Measurements from ENCODE around the gene RNH1.
"Not testable (repeated sequence)": the region's sequence is repeated elsewhere in the genome, so short reads cannot be mapped to it uniquely, and the experiment has no call there.

Gene RNH1

GRCh38 chr11:516918-517685 lies 10.1 kb upstream of the RNH1 start:
- not testable (repeated sequence) for DNase-seq

GRCh38 chr11:516400-516799 lies 9.4 kb upstream of the RNH1 start:
- DNase-seq, result no peak

- DNase-seq, result no peak
Measured at GRCh38 chr11:515131-515530, 8.1 kb upstream of the RNH1 start.

GRCh38 chr11:514606-515005 lies 7.6 kb upstream of the RNH1 start:
- no peak for DNase-seq

DNA sequence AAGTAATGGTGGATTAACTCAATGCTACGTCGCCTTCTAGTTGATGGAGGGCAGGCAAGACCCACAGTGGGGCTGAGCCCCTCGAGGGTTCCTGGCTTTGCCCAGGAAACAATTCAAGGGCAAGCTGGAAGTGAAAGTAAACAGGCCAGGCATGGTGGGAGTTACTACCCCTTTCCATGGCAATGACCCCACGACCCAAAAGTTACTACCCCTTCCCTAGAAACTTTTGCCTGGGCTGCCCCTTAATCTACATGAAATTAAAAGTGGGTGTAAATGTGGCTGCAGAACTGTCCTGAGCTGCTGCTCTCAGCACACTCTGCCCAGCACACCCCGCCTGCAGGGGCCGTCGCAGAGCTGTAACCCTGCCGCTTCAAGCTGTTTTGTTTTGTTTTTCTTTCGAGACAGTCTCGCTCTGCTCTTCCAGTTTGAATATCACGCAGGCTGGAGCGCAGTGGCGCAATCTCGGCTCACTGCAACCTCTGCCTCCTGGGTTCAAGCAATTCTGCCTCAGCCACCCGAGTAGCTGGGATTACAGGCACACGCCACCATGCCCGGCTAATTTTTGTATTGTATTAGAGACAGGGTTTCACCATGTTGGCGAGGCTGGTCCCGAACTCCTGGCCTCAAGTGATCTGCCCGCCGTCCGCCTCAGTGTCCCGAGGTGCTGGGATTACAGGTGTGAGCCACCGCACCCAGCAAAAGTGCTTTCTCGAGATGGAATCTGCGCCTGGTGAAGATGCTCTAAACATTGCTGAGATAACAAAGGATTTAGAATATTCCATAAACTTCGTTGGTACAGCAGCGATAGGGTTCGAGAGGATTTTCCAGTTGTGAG lies 5.9 kb upstream of the RNH1 start:
- no peak for DNase-seq

DNA sequence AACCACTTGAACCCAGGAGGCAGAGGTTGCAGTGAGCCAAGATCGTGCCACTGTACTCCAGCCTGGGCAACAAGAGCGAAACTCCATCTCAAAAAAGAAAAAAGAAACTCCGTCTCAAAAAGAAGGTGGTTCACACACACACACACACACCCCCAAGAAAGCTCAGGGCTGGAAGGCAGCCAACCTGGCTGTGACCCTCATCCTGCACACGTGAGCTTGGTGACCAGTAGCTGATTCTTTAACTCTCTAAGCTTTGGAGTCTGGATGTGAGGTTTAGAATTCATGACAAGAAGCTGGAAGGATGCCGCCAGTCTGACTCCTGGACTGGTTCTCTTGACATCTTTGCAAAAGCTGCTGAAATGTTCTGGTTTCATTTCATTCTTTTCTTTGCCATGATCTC lies 1.9 kb upstream of the RNH1 start:
- no peak for DNase-seq

DNA sequence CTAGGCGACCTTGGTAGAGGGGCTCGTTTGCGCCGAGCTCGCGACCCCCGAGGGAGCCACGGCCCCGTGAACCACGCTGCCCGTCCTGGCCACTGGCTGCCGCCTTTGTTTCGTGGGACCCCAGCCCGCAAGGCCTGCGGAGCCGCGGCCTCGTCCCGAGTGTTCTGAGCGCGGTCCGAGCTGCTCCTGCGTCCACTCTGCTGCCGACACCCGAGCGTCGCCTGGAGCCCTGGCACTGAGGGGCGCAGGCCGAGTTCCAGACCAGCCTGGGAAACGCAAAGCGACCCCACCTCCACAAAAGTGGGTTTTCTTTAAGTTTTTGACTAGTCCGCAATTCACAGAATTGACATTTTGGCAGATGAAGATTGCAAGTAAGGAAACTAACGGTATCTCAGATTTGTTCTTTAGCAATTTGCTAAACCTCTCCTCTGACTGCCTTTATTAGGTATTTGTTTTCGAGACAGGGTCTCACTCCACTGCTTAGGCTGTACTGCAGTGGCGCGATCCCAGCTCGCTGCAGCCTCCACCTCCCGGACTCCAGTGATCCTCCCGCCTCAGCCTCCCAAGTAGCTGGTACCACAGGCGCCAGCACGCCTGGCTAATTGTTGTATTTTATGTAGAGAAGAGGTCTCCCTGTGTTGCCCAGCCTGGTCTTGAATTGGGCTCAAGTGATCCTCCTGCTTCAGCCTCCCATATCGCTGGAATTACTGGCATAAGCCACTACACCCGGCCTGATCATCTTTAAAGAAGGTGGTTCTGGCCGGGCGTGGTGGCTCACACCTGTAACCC lies 879 bp upstream of the RNH1 start:
- DNase-seq, result no peak

DNA sequence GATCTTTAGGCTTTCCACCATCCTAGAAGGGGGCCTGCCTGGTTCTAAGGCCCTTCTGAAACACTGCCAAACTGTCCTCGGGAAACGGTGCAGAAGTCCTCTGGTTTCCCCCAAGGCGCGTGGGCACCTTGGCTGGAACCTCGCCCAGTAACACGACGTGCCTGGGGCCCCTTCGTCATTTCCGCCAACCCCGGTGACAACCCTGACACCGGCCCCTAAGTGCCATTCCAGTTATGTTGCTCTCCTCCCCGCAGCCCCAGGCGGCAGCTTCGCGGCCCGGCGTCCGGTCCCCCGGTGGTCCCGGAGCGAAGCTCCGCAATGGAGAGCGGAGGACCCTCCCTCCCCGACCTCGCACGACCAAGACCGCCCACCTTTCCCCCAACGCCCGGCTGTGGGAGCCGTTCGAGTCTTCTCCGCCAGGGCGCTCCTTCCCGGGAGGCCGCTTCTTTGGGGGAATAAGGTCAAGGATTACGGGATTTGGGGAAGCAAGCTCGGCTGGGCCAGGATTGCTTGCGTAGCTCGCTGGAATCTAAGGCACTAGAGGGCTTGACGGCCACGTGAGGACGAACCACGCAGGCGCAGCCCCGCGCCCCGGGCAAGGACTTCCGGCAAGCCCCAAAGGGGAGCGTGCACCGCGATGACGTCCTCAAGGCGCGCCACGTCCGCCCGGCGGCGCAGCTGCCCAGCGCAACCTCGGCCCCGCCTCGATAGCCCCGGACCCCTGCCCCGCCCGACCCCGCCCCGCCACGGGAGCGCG lies 626 bp downstream of the RNH1 start:
- DNase-seq, result peak; percentile 99

DNA sequence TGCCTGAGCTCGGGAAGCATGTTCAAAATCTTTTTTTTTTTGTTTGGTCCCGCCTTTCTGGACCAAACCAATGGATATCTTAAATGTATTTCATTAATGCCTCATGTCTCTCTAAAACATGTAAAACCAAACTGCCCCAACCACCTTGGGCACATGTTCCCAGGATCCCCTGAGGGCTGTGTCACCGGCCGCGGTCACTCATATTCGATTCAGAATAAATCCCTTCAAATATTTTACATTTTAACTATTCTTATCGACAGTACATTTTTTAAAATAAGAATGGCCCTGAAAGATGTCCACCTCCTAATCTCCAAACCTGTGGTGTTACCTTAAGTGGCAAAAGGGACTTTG lies 2.1 kb downstream of the RNH1 start:
- no peak for DNase-seq

DNA sequence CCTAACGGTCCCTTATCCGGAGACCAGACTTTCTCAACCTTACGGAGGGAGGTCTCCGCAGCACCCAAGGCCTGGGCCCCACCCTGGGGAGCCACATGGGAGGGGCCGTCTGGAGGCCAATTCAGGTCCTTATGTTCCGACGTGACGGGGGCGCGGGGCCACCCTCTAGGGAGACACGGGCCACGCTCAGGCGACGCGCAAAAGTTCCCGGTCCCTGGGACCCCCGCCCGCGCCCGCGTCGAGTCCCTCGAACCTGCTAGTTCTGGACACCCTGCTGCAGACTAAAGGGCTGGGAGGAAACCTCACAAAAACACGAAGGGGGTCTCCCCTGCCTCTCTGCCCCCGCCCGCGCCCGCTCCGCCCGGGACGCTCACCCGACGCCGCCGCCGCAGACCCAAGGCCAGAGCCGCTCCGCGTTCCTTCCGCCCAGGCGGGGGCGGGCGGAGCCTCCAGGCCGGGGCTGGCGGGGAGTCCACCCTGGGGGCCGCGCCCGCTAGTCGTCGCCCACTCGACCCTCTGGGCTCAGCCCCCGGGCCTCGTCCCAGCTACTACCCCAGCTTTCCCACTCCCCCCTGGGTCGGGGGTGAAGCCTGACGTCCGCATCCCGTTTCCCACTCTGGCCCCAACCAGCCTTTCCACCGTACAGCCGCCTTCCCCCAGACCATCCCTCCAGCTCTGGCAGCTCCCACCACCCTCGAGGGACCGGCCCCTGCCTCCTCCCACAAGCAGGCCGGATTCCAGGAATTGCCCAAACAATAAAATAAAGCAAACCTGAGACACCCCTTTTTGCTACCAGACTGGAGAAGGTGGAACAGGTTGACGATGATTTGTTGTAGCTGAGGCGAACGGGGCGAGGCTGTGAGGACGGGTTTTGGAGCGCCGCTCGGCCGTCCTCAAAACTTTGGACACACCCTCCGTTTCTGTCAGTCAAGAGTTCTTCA lies 2.7 kb downstream of the RNH1 start:
- peak; percentile 32 for DNase-seq

DNA sequence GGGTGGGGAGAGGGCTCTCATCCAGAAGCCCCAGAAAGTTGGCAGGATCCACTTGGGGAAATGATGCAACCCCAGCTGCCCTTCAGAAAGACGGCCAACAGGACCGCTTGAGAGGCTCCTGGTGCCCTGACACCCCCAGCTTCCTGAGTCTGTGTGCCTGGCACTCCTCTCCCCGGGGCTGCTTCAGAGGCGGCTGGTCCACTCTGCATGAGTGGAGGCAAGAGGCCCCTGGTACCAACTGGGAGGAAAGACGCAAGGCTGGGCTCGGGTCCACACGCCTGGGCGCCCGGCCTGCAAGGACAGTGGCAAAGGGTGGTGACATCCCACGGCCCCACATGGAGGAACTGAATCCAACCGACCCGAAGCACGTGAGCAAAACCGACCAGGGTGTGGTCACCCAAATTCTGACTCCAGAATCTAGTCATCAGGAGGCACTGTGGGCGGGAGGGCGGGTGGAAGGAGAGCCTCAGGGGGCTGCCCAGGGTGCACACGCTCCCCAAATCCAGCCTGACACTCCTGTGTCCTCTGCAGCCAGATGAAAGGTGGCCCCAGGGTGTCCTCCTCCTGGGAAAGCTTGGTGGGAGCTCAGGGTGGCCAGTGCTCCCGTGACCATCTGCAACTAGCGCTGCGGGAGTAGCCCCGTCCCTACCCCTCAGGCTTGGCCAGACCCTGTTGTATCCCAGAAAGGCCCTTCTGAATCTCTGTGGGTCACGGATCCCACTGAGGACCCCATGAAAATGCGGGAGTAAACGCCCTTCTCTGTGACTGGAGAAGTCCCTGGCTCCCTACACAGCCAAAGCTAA lies 3.7 kb downstream of the RNH1 start:
- peak; percentile 47 for DNase-seq

- DNase-seq, result no peak
Measured at GRCh38 chr11:502288-503178, 4.5 kb downstream of the RNH1 start.

DNA sequence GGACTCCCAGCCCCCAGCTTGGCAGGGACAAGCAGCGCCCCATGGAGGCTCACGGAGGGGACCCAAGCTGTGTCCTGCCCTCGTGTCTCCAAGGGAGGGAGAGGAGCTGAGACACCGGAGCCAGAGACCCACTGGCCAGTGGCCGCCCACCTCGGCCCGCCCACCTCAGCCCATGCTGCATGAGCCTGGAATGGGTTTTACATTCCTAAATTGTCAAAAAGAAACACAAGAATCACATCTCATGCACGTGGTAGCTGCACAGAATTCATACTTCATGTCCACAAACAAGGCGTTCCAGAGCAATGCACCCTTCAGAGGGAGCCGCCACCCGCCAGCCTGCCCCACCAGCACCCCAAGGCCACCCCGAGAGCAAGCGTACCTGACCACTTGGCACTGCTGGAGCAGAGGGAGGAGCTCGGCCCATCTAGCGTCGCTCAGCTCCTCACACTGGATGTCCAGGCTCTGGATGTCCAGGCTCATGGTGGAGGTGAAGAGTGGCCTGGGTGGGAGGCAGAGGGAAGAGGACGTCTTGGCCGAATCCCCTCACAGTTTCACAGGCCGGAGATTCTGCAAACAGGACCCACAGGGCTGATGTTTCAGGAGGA lies 5.3 kb downstream of the RNH1 start:
- no peak for DNase-seq

DNA sequence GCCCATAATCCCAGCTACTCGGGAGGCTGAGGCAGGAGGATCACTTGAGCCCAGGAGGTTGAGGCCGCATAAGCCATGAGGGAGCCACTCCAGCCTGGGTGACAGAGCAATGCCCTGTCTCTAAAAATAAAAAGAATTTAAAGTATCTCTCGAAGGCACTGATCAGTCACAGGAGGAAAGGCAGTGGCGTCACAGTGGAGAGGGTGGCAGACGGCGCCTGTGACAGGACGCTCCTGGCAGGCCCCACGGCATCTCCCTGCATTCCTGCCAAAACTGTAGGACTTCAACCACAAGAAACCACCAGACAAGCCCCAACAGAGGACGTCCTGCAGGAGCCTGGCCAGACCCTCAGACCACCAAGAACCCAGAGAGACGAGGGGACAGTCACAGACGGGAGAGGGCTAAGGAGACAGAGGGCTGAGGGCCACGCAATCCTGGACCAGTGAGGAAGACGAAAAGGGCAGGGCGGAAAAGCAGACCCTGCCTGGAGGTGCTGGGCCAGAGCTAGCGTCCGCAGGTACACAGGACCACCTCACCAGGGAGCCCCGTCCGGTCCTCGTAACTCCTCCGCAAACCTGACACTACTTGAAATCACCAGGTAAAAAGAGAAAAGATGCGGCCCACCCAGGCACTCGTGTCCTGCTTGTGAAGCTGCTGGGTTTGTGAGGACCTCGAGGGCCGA lies 5.9 kb downstream of the RNH1 start:
- no peak for DNase-seq

DNA sequence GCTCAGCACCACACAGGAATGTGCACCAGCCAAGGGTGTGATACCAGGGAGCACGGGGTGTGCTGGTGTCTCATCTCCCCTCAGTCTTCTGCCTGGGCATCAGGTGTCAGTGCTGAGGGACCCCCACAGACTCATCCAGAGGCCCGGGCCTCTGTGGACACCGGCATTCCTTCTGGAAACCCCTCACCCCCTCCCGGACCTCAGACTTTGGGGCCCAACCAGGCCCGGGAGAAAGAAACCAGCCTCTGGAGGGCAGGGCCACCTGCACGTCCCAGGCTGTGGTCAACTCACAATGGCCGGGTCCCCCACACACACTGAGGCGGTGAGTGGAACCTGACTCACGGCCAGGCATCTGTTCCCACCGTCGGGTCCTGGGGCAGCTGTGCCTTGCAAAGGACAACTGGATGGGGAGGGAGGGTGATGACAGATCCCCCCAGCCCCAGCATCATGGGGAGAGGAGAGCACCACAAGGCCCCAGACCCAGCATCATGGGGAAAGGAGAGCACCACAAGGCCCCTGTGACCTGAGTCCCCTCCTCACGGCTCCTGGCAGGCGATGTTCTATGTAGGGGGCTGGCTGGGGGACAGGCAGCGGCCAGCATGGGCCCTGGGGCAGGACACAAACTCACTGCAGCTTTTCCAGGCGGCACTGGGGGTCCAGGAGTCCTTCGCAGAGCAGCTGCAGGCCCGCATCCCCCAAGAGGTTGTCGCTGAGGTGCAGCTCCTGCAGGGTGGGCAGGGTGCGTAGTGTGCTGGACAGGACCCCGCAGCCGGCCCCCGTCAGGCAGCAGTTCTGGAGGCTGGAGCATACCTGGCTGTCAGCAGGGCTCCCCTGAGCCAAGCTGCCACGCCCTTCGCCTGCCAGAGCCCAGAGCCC lies 7.6 kb downstream of the RNH1 start:
- DNase-seq, result no peak

- DNase-seq, result no peak
Measured at GRCh38 chr11:498297-499181, 8.5 kb downstream of the RNH1 start.
